ENCODE measurements around the gene ABTB2.

DNA sequence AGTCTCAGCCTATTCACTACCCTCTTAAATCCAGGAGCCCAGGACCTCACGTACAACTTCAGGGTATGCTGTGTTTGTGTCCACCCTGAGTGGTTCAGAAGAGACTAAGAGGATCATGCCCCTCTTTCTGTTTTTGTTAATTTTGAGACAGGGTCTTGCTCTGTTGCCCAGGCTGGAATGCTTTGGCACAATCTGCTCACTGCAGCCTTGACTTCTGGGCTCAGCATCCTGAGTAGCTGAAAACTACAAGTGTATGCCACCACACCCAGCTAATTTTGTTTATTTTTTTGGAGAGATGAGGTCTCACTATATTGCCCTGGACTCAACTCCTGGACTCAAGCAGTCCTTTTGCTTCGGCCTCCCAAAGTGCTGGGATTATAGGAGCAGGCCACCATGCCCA lies 133.9 kb downstream of the ABTB2 start:
- TF ChIP-seq, protein P1, sequence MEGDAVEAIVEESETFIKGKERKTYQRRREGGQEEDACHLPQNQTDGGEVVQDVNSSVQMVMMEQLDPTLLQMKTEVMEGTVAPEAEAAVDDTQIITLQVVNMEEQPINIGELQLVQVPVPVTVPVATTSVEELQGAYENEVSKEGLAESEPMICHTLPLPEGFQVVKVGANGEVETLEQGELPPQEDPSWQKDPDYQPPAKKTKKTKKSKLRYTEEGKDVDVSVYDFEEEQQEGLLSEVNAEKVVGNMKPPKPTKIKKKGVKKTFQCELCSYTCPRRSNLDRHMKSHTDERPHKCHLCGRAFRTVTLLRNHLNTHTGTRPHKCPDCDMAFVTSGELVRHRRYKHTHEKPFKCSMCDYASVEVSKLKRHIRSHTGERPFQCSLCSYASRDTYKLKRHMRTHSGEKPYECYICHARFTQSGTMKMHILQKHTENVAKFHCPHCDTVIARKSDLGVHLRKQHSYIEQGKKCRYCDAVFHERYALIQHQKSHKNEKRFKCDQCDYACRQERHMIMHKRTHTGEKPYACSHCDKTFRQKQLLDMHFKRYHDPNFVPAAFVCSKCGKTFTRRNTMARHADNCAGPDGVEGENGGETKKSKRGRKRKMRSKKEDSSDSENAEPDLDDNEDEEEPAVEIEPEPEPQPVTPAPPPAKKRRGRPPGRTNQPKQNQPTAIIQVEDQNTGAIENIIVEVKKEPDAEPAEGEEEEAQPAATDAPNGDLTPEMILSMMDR (conservative IDR thresholded peaks at IDR 0.05) = no peak
- no peak for TF ChIP-seq ZFX (IDR thresholded peaks at IDR 0.05)
